K562 (cell line): ENCODE results near the gene DTX3. TPM values are rescaled to one million over a fixed set of nuclear protein-coding genes. Genes with fewer than 3 reads are reported as not detected.

Experiments used
- BRD4 ChIP-seq: fragments of 200-600 bp; sonication (generic); IDR thresholded peaks from 2 replicates; pipeline ENCODE4 v1.6.1; 2017; ENCODE audit warnings: inconsistent platforms
- CBFA2T2 ChIP-seq: fragments of 450-650 bp; conservative IDR thresholded peaks from 2 replicates; pipeline ENCODE4 v1.6.1; 2017; ENCODE audit warnings: mild to moderate bottlenecking
- HEY1 ChIP-seq: fragments of 250-450 bp; sonication (Bioruptor Pico); IDR thresholded peaks from 2 replicates; pipeline ENCODE4 v1.5.0; 2020; ENCODE audit warnings: mild to moderate bottlenecking, moderate library complexity, borderline replicate concordance
- HINFP ChIP-seq: fragments of 450-650 bp; conservative IDR thresholded peaks from 2 replicates; pipeline ENCODE4 v1.6.1; 2016; ENCODE audit warnings: missing genetic modification characterization, low read depth, mild to moderate bottlenecking, control low read depth, missing compliant biosample characterization
- HOXB6 ChIP-seq: fragments of 250-450 bp; sonication (Bioruptor Pico); IDR thresholded peaks from 2 replicates; pipeline ENCODE4 v1.5.1; 2022; ENCODE audit warnings: mild to moderate bottlenecking, borderline replicate concordance
- KDM4B ChIP-seq, 2 experiments: fragments of 450-650 bp in 1 of 2; sonication (generic) in 1 of 2; IDR thresholded peaks; 2 replicates each; pipeline ENCODE4 v1.6.1; 2016 to 2017; ENCODE audit warnings: borderline replicate concordance in 2 of 2, antibody characterized with exemption in 1 of 2, low read depth in 1 of 2, mild to moderate bottlenecking in 1 of 2
- NCOR1 ChIP-seq: fragments of 450-650 bp; IDR thresholded peaks from 2 replicates; pipeline ENCODE4 v1.6.1; 2016; ENCODE audit warnings: mild to moderate bottlenecking, moderate library complexity
- NFE2L1 ChIP-seq: fragments of 450-650 bp; IDR thresholded peaks from 2 replicates; pipeline ENCODE4 v1.6.1; 2016; ENCODE audit warnings: missing genetic modification characterization, low read depth, mild to moderate bottlenecking, missing compliant biosample characterization, moderate library complexity, borderline replicate concordance
- POLR2AphosphoS2 ChIP-seq: IDR thresholded peaks from 2 replicates; pipeline ENCODE4 v1.6.1; 2012; ENCODE audit warnings: low read length, improper control_type of control experiment
- SIN3A ChIP-seq, 2 experiments: fragments of 150-350 bp in 1 of 2; IDR thresholded peaks; 2 replicates each; pipeline ENCODE4 v1.6.1; 2011 to 2016; ENCODE audit warnings: borderline replicate concordance in 2 of 2, low read depth in 2 of 2, low read length in 2 of 2, mild to moderate bottlenecking in 2 of 2, moderate library complexity in 2 of 2; ENCODE audit not compliant: control insufficient read depth in 1 of 2
- TARDBP ChIP-seq: fragments of 450-650 bp; IDR thresholded peaks from 2 replicates; pipeline ENCODE4 v1.6.1; 2016
- polyA plus RNA-seq, 8 experiments: library from polyadenylated mRNA; depleted of rRNA in 4 of 8; stranded (reverse) in 5 of 8; unstranded in 3 of 8; fragments of >200 nt; fragmentation: Nextera tagmentation in 2 of 8; fragmentation: Illumina TruSeq in 1 of 8; extraction: Ambion mirVana in 2 of 8; extraction: Trizol in 1 of 8; gene quantifications; 2 replicates each; pipeline versions ENCODE4 v1.2.1 to v1.2.3, GENCODE V29; 2011 to 2014; ENCODE audit warnings: inconsistent platforms in 1 of 8, missing spikeins in 1 of 8
- total RNA-seq, 7 experiments: library from RNA; depleted of rRNA in 6 of 7; stranded (reverse); fragments of >200 nt in 6 of 7; fragmentation: Illumina TruSeq in 2 of 7; extraction: Trizol in 2 of 7; gene quantifications; 2 replicates each; pipeline versions ENCODE4 v1.2.1 to v1.2.3, GENCODE V29; 2011 to 2021; ENCODE audit warnings: low replicate concordance in 1 of 7

Gene DTX3
- total and polyA plus RNA-seq, 9 of the 15 experiments (the other 6 are each of a cell fraction or from before 2014, with no cell fraction given): 0.03 to 0.09 (median 0.06) TPM; not detected in 6

- TF ChIP-seq HEY1 (no peak), NFE2L1 (tag) (no peak), SIN3A (IDR thresholded peaks at IDR 0.05; ENCODE audit: borderline replicate concordance in 2 of 2, control insufficient read depth in 1 of 2, low read depth in 2 of 2, low read length in 2 of 2) (no peak), POLR2AphosphoS2 (no peak), HOXB6 (CRISPR knock-in tag) (no peak), KDM4B (IDR thresholded peaks at IDR 0.05; ENCODE audit: borderline replicate concordance in 2 of 2, low read depth in 1 of 2) (no peak), NCOR1 (peak; percentile 34; the same call in 1 of the 2 replicates), BRD4 (no peak), TARDBP (no peak), HINFP (tag) (no peak), CBFA2T2 (peak; percentile 44; the same call in 1 of the 2 replicates)
These were observed 35.8 kb downstream of the DTX3 start (continued) for GRCh38 chr12:57640175-57641042.
